T47D (cell line): ENCODE results near the gene SLC6A6.

Source experiments
- DNase-seq, 2 experiments: peaks; one replicate each; pipeline versions ENCODE4 v3.0.0 to v3.0.0-alpha.2; 2011 to 2012; ENCODE audit warnings: low read depth in 1 of 2, low spot score in 1 of 2
- JUND ChIP-seq: IDR thresholded peaks from 2 replicates; pipeline ENCODE4 v1.6.1; 2012; ENCODE audit warnings: low read depth
- in situ Hi-C: cut with HindIII; loops from 2 replicates; pipeline ENCODE4 v1.10.0; 2016; ENCODE audit warnings: low sequenced_read_pairs, low pct_unique_long_range_greater_than_20kb

SLC6A6 gene

GRCh38 chr3:14516738-14517345 lies 114.4 kb downstream of the SLC6A6 start:
- DNase-seq = no peak
- TF ChIP-seq JUND = no peak
- in situ Hi-C loops = no loop called here

GRCh38 chr3:14517601-14518431 lies 115.4 kb downstream of the SLC6A6 start:
- TF ChIP-seq JUND = no peak
- in situ Hi-C loops = no loop called here
- DNase-seq = no peak

DNA sequence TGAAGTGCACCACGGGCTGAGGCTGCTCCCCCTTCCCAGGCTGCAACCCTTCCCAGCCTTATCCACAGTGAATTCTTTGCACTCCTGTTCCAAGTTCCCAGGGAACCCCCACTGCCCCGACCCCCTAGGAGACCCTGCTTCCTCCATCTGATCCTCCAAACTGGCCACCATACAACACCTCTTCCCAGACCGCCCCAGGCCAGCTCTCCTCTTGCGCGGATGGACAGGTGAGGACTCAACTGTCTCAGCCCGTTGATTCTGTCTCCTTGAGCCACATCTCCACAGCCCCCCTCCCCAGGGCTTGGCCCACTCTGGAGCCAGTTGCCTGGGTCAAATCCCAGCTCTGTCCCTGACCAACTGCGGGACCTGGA lies 116.0 kb downstream of the SLC6A6 start:
- no peak for TF ChIP-seq JUND
- no peak for DNase-seq
- in situ Hi-C loops = no loop called here

- no peak for TF ChIP-seq JUND
- in situ Hi-C loops = no loop called here
- no peak for DNase-seq
Observed at GRCh38 chr3:14518893-14519292, 116.5 kb downstream of the SLC6A6 start.

DNA sequence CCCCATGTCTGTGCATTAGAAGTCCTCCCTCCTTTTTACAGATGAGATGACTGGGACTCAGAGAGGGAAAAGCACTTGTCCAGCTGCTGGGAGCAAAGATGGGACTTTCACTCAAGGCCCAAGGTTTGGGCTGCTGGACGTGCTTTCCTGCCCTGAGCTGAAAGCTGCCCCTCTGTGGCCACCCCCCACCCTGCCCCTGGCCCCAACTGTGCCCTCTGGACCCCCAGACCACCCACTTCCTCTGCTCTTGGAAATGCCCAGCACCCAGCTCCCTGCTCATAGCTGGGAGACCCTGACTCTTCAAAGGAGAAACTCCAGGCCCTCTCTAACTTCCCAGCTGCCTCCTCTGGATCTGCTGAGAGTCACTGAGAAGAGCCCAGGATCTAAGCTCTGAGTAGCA lies 117.0 kb downstream of the SLC6A6 start:
- TF ChIP-seq JUND = no peak
- in situ Hi-C loops = no loop called here
- DNase-seq = no peak

- in situ Hi-C loops = no loop called here
- DNase-seq = no peak
- no peak for TF ChIP-seq JUND
Observed at GRCh38 chr3:14520149-14520548, 117.7 kb downstream of the SLC6A6 start.

GRCh38 chr3:14520967-14521366 lies 118.6 kb downstream of the SLC6A6 start:
- no peak for DNase-seq
- no peak for TF ChIP-seq JUND
- in situ Hi-C loops = no loop called here

- no peak for TF ChIP-seq JUND
- in situ Hi-C loops = no loop called here
- no peak for DNase-seq
Observed at GRCh38 chr3:14521611-14522010, 119.2 kb downstream of the SLC6A6 start.

GRCh38 chr3:14522129-14522691 lies 119.8 kb downstream of the SLC6A6 start:
- TF ChIP-seq JUND = no peak
- in situ Hi-C loops = no loop called here
- DNase-seq = no peak

DNA sequence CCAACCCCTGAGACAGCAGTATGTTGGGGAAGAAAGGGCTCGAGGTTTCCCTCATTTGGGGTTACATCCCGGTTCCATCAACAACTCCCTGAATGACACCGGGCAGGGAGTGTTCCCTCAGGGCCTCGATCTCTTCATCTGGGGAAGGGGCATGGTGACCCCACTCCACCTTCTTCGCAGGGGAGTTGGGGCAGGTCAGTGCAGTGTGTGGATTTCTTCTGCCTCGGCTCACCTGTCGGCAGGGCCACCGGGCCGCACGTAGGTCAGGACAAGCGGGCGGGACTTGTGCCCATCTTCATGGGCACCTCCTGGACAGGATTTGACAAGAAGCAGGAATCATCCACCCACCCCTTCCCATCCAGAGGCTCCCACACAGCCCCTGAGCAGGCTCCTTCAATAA lies 120.4 kb downstream of the SLC6A6 start:
- in situ Hi-C loops = no loop called here
- TF ChIP-seq JUND = no peak
- no peak for DNase-seq

DNA sequence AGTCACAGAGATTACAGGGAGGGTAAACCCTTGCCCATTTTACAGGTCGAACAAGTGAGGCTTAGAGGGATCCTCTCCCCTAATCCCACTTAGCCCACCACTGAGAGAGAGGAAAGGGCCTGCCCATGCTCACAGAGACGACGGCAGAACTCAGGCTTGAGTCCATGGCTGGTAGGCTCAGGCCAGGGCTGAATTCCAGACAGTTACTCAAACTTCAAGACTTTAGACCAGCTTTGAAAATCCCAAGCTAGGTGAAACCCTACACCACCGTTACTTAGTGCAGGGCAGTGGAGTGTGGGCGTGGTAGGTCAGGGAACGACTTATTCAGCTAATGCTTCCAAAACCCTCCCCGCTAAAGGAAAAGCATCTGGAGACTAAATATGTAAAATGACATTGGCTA lies 121.4 kb downstream of the SLC6A6 start:
- no peak for DNase-seq
- in situ Hi-C loops = no loop called here
- no peak for TF ChIP-seq JUND

DNA sequence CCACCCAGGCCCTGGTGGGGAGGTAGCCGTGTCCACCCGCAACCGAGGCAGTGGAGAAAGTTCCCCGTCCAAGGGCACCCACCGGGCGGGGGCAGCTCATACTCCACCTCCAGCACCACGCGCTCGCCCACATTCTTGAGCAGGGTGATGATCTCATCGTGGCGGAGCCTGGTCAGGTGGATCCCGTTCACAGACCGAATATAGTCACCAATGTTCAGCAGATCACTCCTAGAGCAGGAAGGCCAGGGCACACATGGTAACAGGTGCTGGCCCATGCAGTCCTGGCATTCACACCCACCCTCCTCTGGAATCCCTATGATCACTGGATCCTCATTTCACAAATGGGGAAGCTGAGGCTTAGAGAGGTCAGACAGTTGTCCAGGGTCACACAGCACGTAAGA lies 121.9 kb downstream of the SLC6A6 start:
- DNase-seq = no peak
- in situ Hi-C loops = no loop called here
- TF ChIP-seq JUND = no peak

DNA sequence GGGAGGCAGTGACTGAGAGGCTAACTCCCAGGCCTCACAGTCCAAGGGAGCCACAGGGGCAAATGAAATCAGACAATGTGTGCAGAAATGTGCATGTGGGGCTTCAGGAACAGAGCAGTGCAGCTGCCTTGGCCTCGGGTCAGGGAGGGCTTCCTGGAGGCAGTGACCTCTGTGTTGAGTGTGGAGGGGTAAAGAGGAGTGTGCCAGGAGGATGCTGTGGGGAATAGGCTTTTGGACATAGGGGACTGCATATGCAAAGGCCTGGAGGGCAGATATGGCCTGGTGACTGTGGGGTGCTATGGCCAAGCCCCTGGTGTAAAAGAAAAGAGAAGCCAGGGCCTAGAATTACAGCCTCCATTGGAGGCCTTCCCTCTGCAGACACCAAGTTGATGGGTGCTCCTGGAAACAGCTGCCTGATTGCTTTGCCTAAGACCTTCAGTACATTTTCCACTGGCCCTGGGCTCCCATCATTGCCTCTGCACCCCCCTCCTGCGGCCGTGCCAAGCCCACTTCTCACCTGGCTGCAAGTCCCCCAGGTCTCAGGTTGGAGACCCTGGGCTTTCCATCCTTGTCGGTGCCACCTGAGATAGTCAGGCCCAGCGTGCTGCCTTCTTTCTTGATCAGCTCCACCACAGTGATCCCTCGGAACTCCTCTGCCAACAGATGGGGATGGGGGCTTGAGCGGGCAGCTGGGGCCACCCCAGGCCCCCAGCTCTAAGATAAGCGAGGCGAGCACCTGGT lies 122.7 kb downstream of the SLC6A6 start:
- no peak for DNase-seq
- in situ Hi-C loops = no loop called here
- TF ChIP-seq JUND = no peak
